Thoracic aorta (tissue), 2 donors: Measurements from ENCODE around the gene CCDC85A. TPM values are rescaled to one million over a fixed set of nuclear protein-coding genes. Genes with fewer than 3 reads are reported as not detected.

Experiments
- ATAC-seq: fragments of 150-250 bp; one replicate; pipeline ENCODE4 v1.8.0; 2017; ENCODE audit warnings: low read depth; ENCODE audit not compliant: insufficient number of reproducible peaks, low FRiP score
- DNase-seq: peaks from one replicate; pipeline ENCODE4 v3.0.0-alpha.2; 2020; ENCODE audit warnings: low spot score
- H3K27ac ChIP-seq, 2 donors: fragments of 200-600 bp; sonication (generic); 1 replicate in 1 of 2; 2 replicates in 1 of 2; pipeline ENCODE4 v1.5.1; 2016; ENCODE audit warnings: mild to moderate bottlenecking in 2 of 2, moderate library complexity in 2 of 2
- H3K27me3 ChIP-seq: fragments of 200-600 bp; sonication (generic); replicated peaks from 2 replicates; pipeline ENCODE4 v1.6.0; 2016; ENCODE audit warnings: mild to moderate bottlenecking; ENCODE audit not compliant: insufficient read depth
- H3K36me3 ChIP-seq: fragments of 200-600 bp; sonication (generic); one replicate; pipeline ENCODE4 v1.5.1; 2016
- H3K4me1 ChIP-seq, 2 donors: fragments of 200-600 bp; sonication (generic); 1 replicate in 1 of 2; 2 replicates in 1 of 2; pipeline versions ENCODE4 v1.5.1 to v1.6.0; 2016; ENCODE audit warnings: low read depth in 2 of 2, mild to moderate bottlenecking in 1 of 2; ENCODE audit not compliant: control insufficient read depth in 1 of 2
- H3K4me3 ChIP-seq: fragments of 200-600 bp; sonication (generic); 2 replicates; pipeline ENCODE4 v1.5.1; 2016; ENCODE audit warnings: mild to moderate bottlenecking
- H3K9me3 ChIP-seq: fragments of 200-600 bp; sonication (generic); 2 replicates; pipeline ENCODE4 v1.5.1; 2016
- CTCF ChIP-seq: fragments of 200-600 bp; sonication (generic); IDR thresholded peaks from one replicate; pipeline ENCODE4 v1.5.1; 2019; ENCODE audit warnings: antibody characterized with exemption
- total RNA-seq, 2 donors: library from RNA; depleted of rRNA; stranded (reverse); fragments of >200 nt; gene quantifications; one replicate each; pipeline versions ENCODE4 v1.1.0 to v1.2.3, GENCODE V29; 2016

Gene CCDC85A
- total RNA-seq, 2 donors from 2014 or later: 3.7 to 4.2 TPM

GRCh38 chr2:56182420-56182819 lies 1.4 kb upstream of the CCDC85A start:
- no peak for TF ChIP-seq CTCF
- H3K27me3 ChIP-seq: no peaks in the 10 kb centered on the region
- no peak overlapping the region for H3K27ac ChIP-seq
- no peak overlapping the region for H3K4me3 ChIP-seq
- DNase-seq: no peak
- ATAC-seq: no peak
- no peaks in the 10 kb centered on the region for H3K36me3 ChIP-seq
- peaks cover 8 to 15% of the 10 kb centered on the region in 2 donors for H3K4me1 ChIP-seq
- H3K9me3 ChIP-seq: no peaks in the 10 kb centered on the region

- ATAC-seq: no peak
- Histone ChIP-seq H3K9me3 (no peaks in the 10 kb centered on the region), H3K36me3 (no peaks in the 10 kb centered on the region), H3K27me3 (no peaks in the 10 kb centered on the region), H3K4me3 (peak overlapping the region; percentile 96), H3K27ac (no peak overlapping the region), H3K4me1 (peaks cover 8 to 15% of the 10 kb centered on the region in 2 donors)
- no peak for TF ChIP-seq CTCF
- DNase-seq: no peak
Measured at GRCh38 chr2:56184500-56185011, 766 bp downstream of the CCDC85A start.

- no peak overlapping the region for H3K27ac ChIP-seq
- H3K4me1 ChIP-seq: peaks cover 8 to 15% of the 10 kb centered on the region in 2 donors
- no peak for TF ChIP-seq CTCF
- peak overlapping the region; percentile 96 for H3K4me3 ChIP-seq
- ATAC-seq (no peak), DNase-seq (no peak)
- no peaks in the 10 kb centered on the region for H3K27me3 ChIP-seq
- H3K9me3 ChIP-seq: no peaks in the 10 kb centered on the region
- H3K36me3 ChIP-seq: no peaks in the 10 kb centered on the region
Measured at GRCh38 chr2:56185101-56185581, 1.4 kb downstream of the CCDC85A start.

GRCh38 chr2:56185582-56186046 lies 1.8 kb downstream of the CCDC85A start:
- TF ChIP-seq CTCF: peak; percentile 28
- H3K27ac ChIP-seq: no peak overlapping the region

GRCh38 chr2:56191617-56192016 lies 7.8 kb downstream of the CCDC85A start:
- Histone ChIP-seq H3K4me1 (no peaks in the 10 kb centered on the region), H3K9me3 (no peaks in the 10 kb centered on the region), H3K4me3 (no peak overlapping the region), H3K27me3 (no peaks in the 10 kb centered on the region), H3K27ac (no peak overlapping the region), H3K36me3 (no peaks in the 10 kb centered on the region)
- TF ChIP-seq CTCF: peak; percentile 9
- ATAC-seq (no peak), DNase-seq (no peak)

More at GRCh38 chr2:56185582-56186046, 1.8 kb downstream of the CCDC85A start:
- ATAC-seq (no peak), DNase-seq (no peak)
- no peaks in the 10 kb centered on the region for H3K9me3 ChIP-seq
- H3K27me3 ChIP-seq: no peaks in the 10 kb centered on the region
- H3K4me1 ChIP-seq: peaks cover 8 to 15% of the 10 kb centered on the region in 2 donors
- H3K4me3 ChIP-seq: peak overlapping the region; percentile 96
- no peaks in the 10 kb centered on the region for H3K36me3 ChIP-seq
